Activated T-helper 1 cell treated with anti-CD3 and anti-CD28 coated beads, Interleukin-2, amount 50 U/mL, for 16 hours (primary cell): ENCODE measurements around the gene VPS35L.

Experiments used
- DNase-seq, 2 donors: peaks; one replicate each; pipeline ENCODE4 v3.0.0-alpha.2; 2020; ENCODE audit warnings: low read depth in 1 of 2, low spot score in 1 of 2

VPS35L gene

DNA sequence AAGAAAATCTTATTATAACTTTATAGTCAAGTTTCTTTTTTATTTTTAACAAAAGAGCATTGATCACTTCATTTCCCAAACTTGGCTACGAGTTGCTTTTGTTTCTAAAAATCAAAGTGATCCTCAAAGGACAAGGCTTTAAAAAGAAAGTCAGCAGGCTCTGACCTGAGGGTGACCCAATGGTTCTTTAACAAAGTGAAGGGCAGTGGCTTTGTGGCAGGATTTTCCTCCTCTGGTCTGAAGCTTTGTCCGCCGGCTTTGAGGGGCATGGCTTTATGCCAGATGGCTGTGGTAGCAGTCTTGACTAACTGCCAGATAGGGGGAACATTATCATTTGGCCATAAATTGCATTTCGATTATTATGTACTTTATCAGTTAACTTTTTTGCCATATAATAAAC, 191.1 kb downstream of the VPS35L start:
- DNase-seq: no peak

GRCh38 chr16:19748389-19749168, 193.1 kb downstream of the VPS35L start:
- DNase-seq: no peak

GRCh38 chr16:19749571-19750080, 194.1 kb downstream of the VPS35L start:
- DNase-seq: no peak
